Pancreas (tissue), 10 donors: Measurements from ENCODE around the gene OR2F2. TPM values are rescaled to one million over a fixed set of nuclear protein-coding genes. Genes with fewer than 3 reads are reported as not detected.

Experiments used
- ATAC-seq, 4 donors: fragments of 200-7000 bp; cut with Tn5 transposase; one replicate each; pipeline versions ENCODE4 v1.8.0 to v1.9.1; 2020; ENCODE audit warnings: mild to moderate bottlenecking in 4 of 4, moderate library complexity in 4 of 4
- DNase-seq, 6 donors: peaks; one replicate each; pipeline ENCODE4 v3.0.0-alpha.2; 2020
- FAIRE-seq: peaks from 2 replicates; lab custom pipeline; 2012; peaks lifted over from hg19 to GRCh38; lab: Jason Lieb, UNC
- H3K27ac ChIP-seq, 4 donors: fragments of 200-600 bp; sonication (generic); 1 replicate in 3 of 4; 2 replicates in 1 of 4; pipeline versions ENCODE4 v1.5.0 to v1.8.0; 2020
- H3K27me3 ChIP-seq, 4 donors: fragments of 200-600 bp; one replicate each; pipeline ENCODE4 v1.8.0; 2021
- H3K36me3 ChIP-seq, 3 donors: fragments of 200-600 bp; sonication (generic) in 1 of 3; one replicate each; pipeline versions ENCODE4 v1.5.0 to v1.8.0; 2020 to 2021
- H3K4me1 ChIP-seq, 3 donors: fragments of 200-600 bp; one replicate each; pipeline ENCODE4 v1.8.0; 2021
- H3K4me3 ChIP-seq, 4 donors: fragments of 200-600 bp; sonication (generic) in 2 of 4; one replicate each; pipeline versions ENCODE4 v1.5.0 to v1.8.0; 2020 to 2021
- H3K9me3 ChIP-seq, 4 donors: fragments of 200-600 bp; one replicate each; pipeline ENCODE4 v1.8.0; 2021
- WGBS, 2 donors: extraction: QIAGEN DNeasy Blood & Tissue Kit; methylation state at CpG; one replicate each; pipeline ENCODE4 v1.1.7; 2013; 5-methylcytosine and 5-hydroxymethylcytosine counted together
- intact Hi-C, 3 donors: fragments of 100-400 bp; cut with DNase I; formaldehyde crosslinking; loops; one replicate each; pipeline versions ENCODE4 v1.11.1 to v1.14.2; 2022
- polyA plus RNA-seq, 2 donors: library from polyadenylated mRNA; stranded (reverse); fragments of 200-250 nt; gene quantifications; one replicate each; pipeline ENCODE4 v1.2.3, GENCODE V29; 2013
- total RNA-seq, 6 donors: library from RNA; stranded (reverse); fragmentation: NEBNext Ultra II Directional in 4 of 6; extraction: Animal tissue kit (Norgen Biotek cat#: 25700) in 4 of 6; gene quantifications; one replicate each; pipeline versions ENCODE4 v1.2.1 to v1.2.4, GENCODE V29; 2021 to 2023
- TF ChIP-seq, protein P1 (sequence below), 4 donors: fragments of 200-600 bp; sonication (generic) in 3 of 4; IDR thresholded peaks; one replicate each; pipeline versions ENCODE4 v1.5.0 to v1.8.0; 2021; ENCODE audit warnings: antibody characterized with exemption in 4 of 4
- donor health status: healthy with polysubstance abuse.
- donor health status: DM: no; HTN: no; CAD: no; lungs with moderate emphysema.
- donor health status: DM: no; HTN: no; CAD: no.
- donor health status: control.
- donor health status: control.
- donor health status: Bipolar disorder and iron deficiency.
- donor health status: DM: yes; HTN: yes; CAD: no.
- donor health status: DM: no; HTN: no; CAD: no.
- donor health status: DM: no; HTN: no; CAD: no.
- donor health status: DM: yes; HTN: yes; CAD: no.

The OR2F2 gene
- total and polyA plus RNA-seq, 8 donors, result not detected

DNA sequence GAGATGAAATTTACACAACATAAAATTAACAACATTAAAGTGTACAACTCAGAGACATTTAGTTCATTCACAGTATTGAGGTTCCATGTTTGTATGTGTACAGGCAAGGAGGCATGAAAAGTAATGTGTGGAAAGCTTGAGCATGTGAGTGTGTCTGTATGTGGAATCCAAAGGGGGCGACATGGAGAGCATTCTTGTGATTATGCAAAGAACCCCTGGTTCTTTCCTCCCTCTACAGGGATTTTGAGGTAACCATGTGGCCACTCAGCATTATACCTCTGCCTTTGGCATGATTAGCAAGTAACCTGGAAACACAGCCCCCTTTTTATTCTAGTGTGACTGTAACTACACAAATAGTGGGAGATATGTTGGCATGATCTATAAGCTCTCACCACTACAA is 40.6 kb downstream of the OR2F2 start:
- Histone ChIP-seq H3K9me3 (no peaks in the 10 kb centered on the region), H3K27me3 (no peaks in the 10 kb centered on the region), H3K4me3 (no peak overlapping the region), H3K4me1 (peaks cover 0 to 7% (median 5%) of the 10 kb centered on the region in 3 donors), H3K36me3 (no peaks in the 10 kb centered on the region), H3K27ac (no peak overlapping the region)
- FAIRE-seq (no peak), DNase-seq (no peak), ATAC-seq (no peak)
- TF ChIP-seq, protein P1, sequence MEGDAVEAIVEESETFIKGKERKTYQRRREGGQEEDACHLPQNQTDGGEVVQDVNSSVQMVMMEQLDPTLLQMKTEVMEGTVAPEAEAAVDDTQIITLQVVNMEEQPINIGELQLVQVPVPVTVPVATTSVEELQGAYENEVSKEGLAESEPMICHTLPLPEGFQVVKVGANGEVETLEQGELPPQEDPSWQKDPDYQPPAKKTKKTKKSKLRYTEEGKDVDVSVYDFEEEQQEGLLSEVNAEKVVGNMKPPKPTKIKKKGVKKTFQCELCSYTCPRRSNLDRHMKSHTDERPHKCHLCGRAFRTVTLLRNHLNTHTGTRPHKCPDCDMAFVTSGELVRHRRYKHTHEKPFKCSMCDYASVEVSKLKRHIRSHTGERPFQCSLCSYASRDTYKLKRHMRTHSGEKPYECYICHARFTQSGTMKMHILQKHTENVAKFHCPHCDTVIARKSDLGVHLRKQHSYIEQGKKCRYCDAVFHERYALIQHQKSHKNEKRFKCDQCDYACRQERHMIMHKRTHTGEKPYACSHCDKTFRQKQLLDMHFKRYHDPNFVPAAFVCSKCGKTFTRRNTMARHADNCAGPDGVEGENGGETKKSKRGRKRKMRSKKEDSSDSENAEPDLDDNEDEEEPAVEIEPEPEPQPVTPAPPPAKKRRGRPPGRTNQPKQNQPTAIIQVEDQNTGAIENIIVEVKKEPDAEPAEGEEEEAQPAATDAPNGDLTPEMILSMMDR (IDR thresholded peaks at IDR 0.05), result no peak
- intact Hi-C loops, result no loop called here
- 65 to 70% methylated on average over 1 of the region's 1 CpG for WGBS, 2 donors

DNA sequence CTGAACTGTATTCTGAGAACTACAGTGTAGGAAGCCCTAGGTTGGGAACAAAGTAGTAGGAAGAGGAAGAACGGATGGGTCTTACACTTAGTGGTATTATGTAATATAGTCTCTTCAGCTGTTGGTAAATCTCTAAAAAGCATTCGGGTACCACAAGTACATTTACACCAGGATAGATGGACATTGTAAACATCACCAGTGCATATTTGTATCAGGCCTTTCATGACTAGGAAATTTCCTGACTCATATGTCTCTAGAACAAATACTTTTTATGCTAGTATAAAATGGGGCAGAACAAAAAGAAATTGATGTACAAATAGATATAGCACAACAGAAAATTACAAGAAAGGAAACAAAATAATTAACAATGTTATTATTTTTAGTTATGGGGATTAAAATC is 43.6 kb downstream of the OR2F2 start:
- ATAC-seq, result no peak
- no peaks in the 10 kb centered on the region for H3K27me3 ChIP-seq
- intact Hi-C loops, result no loop called here
- H3K9me3 ChIP-seq, result no peaks in the 10 kb centered on the region
- TF ChIP-seq, protein P1 (IDR thresholded peaks at IDR 0.05), result no peak
- 83 to 86% methylated on average over 2 of the region's 2 CpGs for WGBS, 2 donors
- FAIRE-seq, result no peak
- H3K4me3 ChIP-seq, result no peak overlapping the region
- H3K36me3 ChIP-seq, result no peaks in the 10 kb centered on the region
- no peak for DNase-seq
- H3K27ac ChIP-seq, result no peak overlapping the region
- H3K4me1 ChIP-seq, result peaks cover 0 to 7% (median 5%) of the 10 kb centered on the region in 3 donors

DNA sequence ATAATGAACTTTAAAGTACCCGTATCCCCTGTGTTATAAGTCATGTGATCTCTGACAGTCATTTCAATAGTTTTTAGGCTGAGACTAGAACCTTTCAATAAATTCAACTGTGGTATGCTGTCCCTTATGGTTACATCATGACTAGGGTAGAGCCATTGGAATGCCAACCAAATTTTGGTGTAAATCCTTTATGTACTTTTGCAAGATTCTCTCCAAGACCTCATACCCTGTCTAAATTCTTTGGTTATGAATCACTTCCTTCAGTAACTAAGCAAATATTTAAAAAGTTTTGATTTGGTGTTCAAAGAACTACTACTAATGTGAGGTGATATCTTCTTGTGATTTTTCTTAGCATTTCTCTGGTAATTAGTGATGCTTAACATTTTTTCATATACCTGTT is 44.3 kb downstream of the OR2F2 start:
- 80 to 89% methylated on average over 1 of the region's 1 CpG for WGBS, 2 donors
- FAIRE-seq (no peak), ATAC-seq (peak in 1 of 4 donors; percentile 29)

DNA sequence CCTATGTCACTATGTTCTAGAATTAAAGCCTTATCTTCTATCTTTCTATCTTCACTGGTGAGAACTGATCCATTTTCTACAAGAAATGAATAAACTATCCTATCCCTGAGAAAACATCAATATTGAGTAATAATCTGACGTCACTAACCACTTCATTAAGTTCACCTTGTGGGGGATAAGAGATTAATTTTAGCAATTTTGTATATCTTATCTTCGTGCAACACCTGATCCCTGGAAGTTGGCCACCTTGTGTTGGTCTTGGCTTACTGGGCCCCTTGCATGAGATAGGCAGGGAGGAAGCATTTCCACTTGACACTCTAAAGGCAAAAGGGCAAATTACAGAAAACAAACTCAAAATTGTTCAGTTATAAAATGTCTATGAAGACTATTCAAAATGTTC is 45.0 kb downstream of the OR2F2 start:
- 12 to 16% methylated on average over 2 of the region's 2 CpGs for WGBS, 2 donors
- Histone ChIP-seq H3K9me3 (no peaks in the 10 kb centered on the region), H3K36me3 (no peaks in the 10 kb centered on the region), H3K4me3 (no peak overlapping the region), H3K27ac (no peak overlapping the region), H3K27me3 (no peaks in the 10 kb centered on the region), H3K4me1 (peaks cover 0 to 7% (median 5%) of the 10 kb centered on the region in 3 donors)
- TF ChIP-seq, protein P1 (IDR thresholded peaks at IDR 0.05), result no peak
- DNase-seq, result peak in 2 of 6 donors; percentile 4 to 33
- ATAC-seq, result peak; percentile 29 to 66 (median 62)
- intact Hi-C loops, result no loop called here
- FAIRE-seq, result no peak

More for the DNA sequence above, 44.3 kb downstream of the OR2F2 start:
- no peak overlapping the region for H3K27ac ChIP-seq
- no peaks in the 10 kb centered on the region for H3K9me3 ChIP-seq
- intact Hi-C loops, result no loop called here
- TF ChIP-seq, protein P1 (IDR thresholded peaks at IDR 0.05), result no peak
- DNase-seq, result no peak
- no peaks in the 10 kb centered on the region for H3K36me3 ChIP-seq
- H3K4me3 ChIP-seq, result no peak overlapping the region
- peaks cover 0 to 7% (median 5%) of the 10 kb centered on the region in 3 donors for H3K4me1 ChIP-seq
- H3K27me3 ChIP-seq, result no peaks in the 10 kb centered on the region

DNA sequence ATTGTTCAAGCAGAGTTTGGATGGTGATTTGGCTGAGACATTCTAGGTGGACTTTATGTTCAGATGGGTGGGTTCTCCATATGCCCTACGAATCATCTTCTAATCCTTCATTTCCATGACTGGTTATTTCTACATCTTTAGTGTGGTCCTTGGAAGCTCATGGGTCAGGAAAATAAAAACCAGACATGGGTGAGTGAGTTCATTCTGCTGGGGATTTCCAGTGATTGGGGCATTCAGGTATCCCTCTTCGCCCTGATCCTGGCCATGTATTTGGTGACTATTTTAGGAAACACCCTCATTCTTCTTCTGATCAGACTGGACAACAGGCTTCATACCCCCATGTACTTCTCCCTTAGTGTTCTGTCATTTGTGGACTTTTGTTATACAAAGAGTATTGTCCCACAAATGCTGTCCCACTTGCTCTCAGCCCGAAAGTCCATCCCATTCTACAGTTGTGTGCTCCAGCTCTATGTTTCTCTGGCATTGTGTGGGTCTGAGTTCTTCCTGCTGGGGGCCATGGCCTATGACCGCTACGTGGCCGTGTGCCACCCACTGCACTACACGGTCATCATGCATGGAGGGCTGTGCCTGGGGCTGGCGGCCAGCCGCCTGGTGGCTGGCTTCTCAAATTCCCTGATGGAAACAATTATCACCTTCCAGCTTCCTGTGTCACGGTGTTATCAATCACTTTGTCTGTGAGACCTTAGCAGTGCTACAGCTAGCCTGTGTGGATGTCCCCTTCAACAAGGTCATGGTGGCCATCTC is 45.9 kb downstream of the OR2F2 start:
- Histone ChIP-seq H3K4me1 (peaks cover 0 to 7% (median 5%) of the 10 kb centered on the region in 3 donors), H3K9me3 (no peaks in the 10 kb centered on the region), H3K4me3 (no peak overlapping the region), H3K27ac (no peak overlapping the region), H3K36me3 (no peaks in the 10 kb centered on the region), H3K27me3 (no peaks in the 10 kb centered on the region)
- TF ChIP-seq, protein P1 (IDR thresholded peaks at IDR 0.05), result no peak
- FAIRE-seq (no peak), DNase-seq (no peak), ATAC-seq (no peak)
- 96% methylated on average over 10 of the region's 10 CpGs for WGBS, 2 donors
- intact Hi-C loops, result no loop called here
